Panc1 (cell line): Measurements from ENCODE around the gene KCNMA1. TPM values are rescaled to one million over a fixed set of nuclear protein-coding genes. Genes with fewer than 3 reads are reported as not detected.

Experiments
- ATAC-seq: fragments of 200-7000 bp; cut with Tn5 transposase; 2 replicates; pipeline ENCODE4 v1.9.1; 2020; ENCODE audit warnings: mild to moderate bottlenecking, moderate library complexity
- BruUV-seq: library from RNA; stranded (reverse); fragments of 400-500 nt; replicated peaks from 2 replicates; lab custom pipeline; 2021; lab: Mats Ljungman, UMichigan
- CTCF ChIA-PET: fragments of 300-600 bp; sonication (Branson Sonifier 250); formaldehyde crosslinking; loops from one replicate; lab custom pipeline; 2022; ENCODE audit warnings: antibody characterized with exemption; lab: Charles Lee
- POLR2A ChIA-PET: fragments of 300-600 bp; sonication (Branson Sonifier 250); formaldehyde crosslinking; loops from one replicate; lab custom pipeline; 2022; ENCODE audit warnings: antibody characterized with exemption; lab: Charles Lee
- DNase-seq: peaks from one replicate; pipeline ENCODE4 v3.0.0-alpha.2; 2010; ENCODE audit warnings: low read depth, low spot score
- H3K27ac ChIP-seq: 2 replicates; pipeline ENCODE4 v1.5.1; 2011; ENCODE audit warnings: mild to moderate bottlenecking, low read length, inconsistent platforms
- H3K27me3 ChIP-seq: fragments of 200-500 bp; sonication (Bioruptor generic); 2 replicates; pipeline ENCODE4 v1.6.0; 2014; ENCODE audit warnings: low read length, inconsistent platforms; ENCODE audit not compliant: control insufficient read depth, insufficient read depth
- H3K36me3 ChIP-seq: fragments of 200-500 bp; sonication (Bioruptor generic); 2 replicates; pipeline ENCODE4 v1.5.1; 2014; ENCODE audit warnings: inconsistent platforms, mild to moderate bottlenecking, low read length, moderate library complexity; ENCODE audit not compliant: control insufficient read depth, insufficient read depth
- H3K4me1 ChIP-seq: 2 replicates; pipeline ENCODE4 v1.5.1; 2011; ENCODE audit warnings: inconsistent platforms, mild to moderate bottlenecking, low read length, moderate library complexity; ENCODE audit not compliant: control insufficient read depth, insufficient read depth
- H3K4me3 ChIP-seq, 2 experiments: 2 replicates each; pipeline ENCODE4 v1.5.1; 2011 to 2012; ENCODE audit warnings: low read depth in 2 of 2, low read length in 2 of 2, mild to moderate bottlenecking in 2 of 2, inconsistent platforms in 1 of 2, moderate library complexity in 1 of 2
- H3K9me3 ChIP-seq: fragments of 200-500 bp; sonication (Bioruptor generic); 2 replicates; pipeline ENCODE4 v1.5.1; 2014; ENCODE audit warnings: low read depth, mild to moderate bottlenecking, inconsistent platforms, low read length, moderate library complexity; ENCODE audit not compliant: control insufficient read depth, insufficient read depth
- CTCF ChIP-seq: fragments of 450-650 bp; IDR thresholded peaks from 2 replicates; pipeline ENCODE4 v1.5.1; 2017; ENCODE audit warnings: mild to moderate bottlenecking
- POLR2AphosphoS5 ChIP-seq: IDR thresholded peaks from 2 replicates; pipeline ENCODE4 v1.6.1; 2012; ENCODE audit warnings: mild to moderate bottlenecking, low read depth, low read length, moderate library complexity
- REST ChIP-seq, 2 experiments: IDR thresholded peaks; 2 replicates each; pipeline ENCODE4 v1.6.1; 2011 to 2012; ENCODE audit warnings: low read depth in 2 of 2, control low read depth in 1 of 2, low read length in 1 of 2, mild to moderate bottlenecking in 1 of 2, moderate library complexity in 1 of 2; ENCODE audit not compliant: insufficient read depth in 1 of 2
- SIN3A ChIP-seq: IDR thresholded peaks from 2 replicates; pipeline ENCODE4 v1.6.1; 2012; ENCODE audit warnings: low read depth, mild to moderate bottlenecking, low read length, moderate library complexity, borderline replicate concordance; ENCODE audit not compliant: insufficient read depth
- TCF7L2 ChIP-seq: IDR thresholded peaks from 2 replicates; pipeline ENCODE4 v1.6.1; 2011; ENCODE audit warnings: mild to moderate bottlenecking, low read depth, low read length, inconsistent platforms
- in situ Hi-C: cut with HindIII; loops from 2 replicates; pipeline ENCODE4 v1.10.0; 2016; ENCODE audit warnings: low sequenced_read_pairs, low pct_unique_long_range_greater_than_20kb
- intact Hi-C: fragments of 100-400 bp; cut with micrococcal nuclease; formaldehyde crosslinking; loops from one replicate; pipeline ENCODE4 v1.10.0; 2022; ENCODE audit not compliant: unreplicated experiment
- total RNA-seq: library from RNA; stranded (reverse); gene quantifications from one replicate; pipeline ENCODE4 v1.2.1, GENCODE V29; 2021; ENCODE audit not compliant: unreplicated experiment

KCNMA1 gene
- total RNA-seq, 1 experiment from 2014 or later, result 91.9 TPM

- ATAC-seq, result no peak
- no peak overlapping the region for H3K4me3 ChIP-seq
- H3K36me3 ChIP-seq, result no peaks in the 10 kb centered on the region
- H3K9me3 ChIP-seq, result no peaks in the 10 kb centered on the region
- in situ Hi-C loops, result no loop called here
- ChIA-PET CTCF (interaction anchor here (0.6 kb wide), 1 partner anchor 10 kb away, joined by 3 read pairs; no protein-coding TSS in a partner anchor), POLR2A (interaction anchor here (0.7 to 0.9 kb wide), 2 partner anchors 12 to 318 kb away, joined by 3 to 4 read pairs; no protein-coding TSS in a partner anchor)
- TF ChIP-seq TCF7L2 (no peak), SIN3A (no peak), REST (IDR thresholded peaks at IDR 0.05; ENCODE audit: insufficient read depth in 1 of 2, low read depth in 2 of 2, low read length in 1 of 2) (no peak), POLR2AphosphoS5 (no peak), CTCF (no peak)
- no peak for DNase-seq
- intact Hi-C loops, result loop anchor here (5.0 kb wide), 1 partner anchor 123 kb away; no protein-coding TSS in a partner anchor
- peaks cover 90% of the 10 kb centered on the region for H3K4me1 ChIP-seq
- H3K27ac ChIP-seq, result peak overlapping the region; percentile 87
- BruUV-seq, result no TSS peak
- no peaks in the 10 kb centered on the region for H3K27me3 ChIP-seq
Measured at GRCh38 chr10:77625379-77625778, 12.2 kb downstream of the KCNMA1 start.

GRCh38 chr10:77622889-77623291 is 14.7 kb downstream of the KCNMA1 start:
- POLR2A ChIA-PET, result no interaction called here
- in situ Hi-C loops (no loop called here), intact Hi-C loops (no loop called here)
- Histone ChIP-seq H3K4me1 (peaks cover 74% of the 10 kb centered on the region), H3K9me3 (no peaks in the 10 kb centered on the region), H3K36me3 (no peaks in the 10 kb centered on the region), H3K27me3 (no peaks in the 10 kb centered on the region), H3K4me3 (no peak overlapping the region; a peak in 1 of 4 replicates), H3K27ac (peak overlapping the region; percentile 70)
- no peak for DNase-seq
- CTCF ChIA-PET, result no interaction called here
- TF ChIP-seq CTCF (no peak), REST (IDR thresholded peaks at IDR 0.05; ENCODE audit: insufficient read depth in 1 of 2, low read depth in 2 of 2, low read length in 1 of 2) (no peak), TCF7L2 (no peak), POLR2AphosphoS5 (no peak), SIN3A (no peak)
- ATAC-seq, result no peak
- BruUV-seq, result no TSS peak
